ENCODE results near the gene NEDD4L. TPM values are rescaled to one million over a fixed set of nuclear protein-coding genes. Genes with fewer than 3 reads are reported as not detected.

Gene NEDD4L
- total RNA-seq, 1 donor from 2014 or later = 93.9 TPM

- Histone ChIP-seq H3K36me3 (ENCODE audit: insufficient read depth, low read length) (peaks cover 4% of the 10 kb centered on the region), H3K4me1 (ENCODE audit: insufficient read depth, low read length) (peaks cover 8% of the 10 kb centered on the region), H3K4me3 (ENCODE audit: insufficient read depth, low read depth, low read length) (no peak overlapping the region), H3K9me3 (ENCODE audit: insufficient read depth, low read depth, low read length) (no peaks in the 10 kb centered on the region), H3K27ac (ENCODE audit: low read depth, low read length) (no peak overlapping the region), H4K20me1 (ENCODE audit: insufficient read depth, low read length) (peaks cover 49% of the 10 kb centered on the region), H3K79me2 (ENCODE audit: insufficient read depth, low read length) (peaks cover 52% of the 10 kb centered on the region), H3K9ac (ENCODE audit: low read length) (no peak overlapping the region), H3K27me3 (ENCODE audit: insufficient read depth, low read length) (no peaks in the 10 kb centered on the region), H3K4me2 (ENCODE audit: low read length) (no peak overlapping the region), H2AFZ (ENCODE audit: low read depth, low read length) (no peak overlapping the region)
- Mint-ChIP-seq H3K36me3 (ENCODE audit: low read depth, unreplicated experiment) (peaks cover 7% of the 10 kb centered on the region), H3K4me1 (ENCODE audit: low read depth, unreplicated experiment) (peaks cover 44% of the 10 kb centered on the region), H3K9me3 (ENCODE audit: unreplicated experiment) (no peaks in the 10 kb centered on the region), H3K27me3 (ENCODE audit: low read depth, unreplicated experiment) (no peaks in the 10 kb centered on the region), H3K4me3 (ENCODE audit: unreplicated experiment) (no peak overlapping the region), H3K27ac (ENCODE audit: unreplicated experiment) (no peak overlapping the region)
- FAIRE-seq (no peak), DNase-seq (ENCODE audit: low read depth) (no peak)
- no peak for TF ChIP-seq EZH2 (IDR thresholded peaks at IDR 0.05; ENCODE audit: insufficient read depth, low read length)
- no peak for TF ChIP-seq CTCF (IDR thresholded peaks at IDR 0.05; ENCODE audit: insufficient read depth, low read depth, low read length)
Observed at GRCh38 chr18:58258692-58259342, 214.8 kb downstream of the NEDD4L start.

- Mint-ChIP-seq H3K4me3 (ENCODE audit: unreplicated experiment) (no peak overlapping the region), H3K36me3 (ENCODE audit: low read depth, unreplicated experiment) (no peaks in the 10 kb centered on the region), H3K27ac (ENCODE audit: unreplicated experiment) (peak overlapping the region; percentile 62), H3K9me3 (ENCODE audit: unreplicated experiment) (no peaks in the 10 kb centered on the region), H3K4me1 (ENCODE audit: low read depth, unreplicated experiment) (peaks cover 20% of the 10 kb centered on the region), H3K27me3 (ENCODE audit: low read depth, unreplicated experiment) (no peaks in the 10 kb centered on the region)
- Histone ChIP-seq H3K4me1 (ENCODE audit: insufficient read depth, low read length) (peaks cover 21% of the 10 kb centered on the region), H3K27me3 (ENCODE audit: insufficient read depth, low read length) (no peaks in the 10 kb centered on the region), H3K9ac (ENCODE audit: low read length) (peak overlapping the region; percentile 4), H3K4me2 (ENCODE audit: low read length) (peak overlapping the region; percentile 65), H3K79me2 (ENCODE audit: insufficient read depth, low read length) (peaks cover 76% of the 10 kb centered on the region), H2AFZ (ENCODE audit: low read depth, low read length) (no peak overlapping the region), H3K4me3 (ENCODE audit: insufficient read depth, low read depth, low read length) (peak overlapping the region; percentile 25), H3K9me3 (ENCODE audit: insufficient read depth, low read depth, low read length) (no peaks in the 10 kb centered on the region), H4K20me1 (ENCODE audit: insufficient read depth, low read length) (peaks cover 60% of the 10 kb centered on the region), H3K27ac (ENCODE audit: low read depth, low read length) (no peak overlapping the region), H3K36me3 (ENCODE audit: insufficient read depth, low read length) (peaks cover 2% of the 10 kb centered on the region)
- DNase-seq (ENCODE audit: low read depth) = peak; percentile 51
- no peak for TF ChIP-seq EZH2 (IDR thresholded peaks at IDR 0.05; ENCODE audit: insufficient read depth, low read length)
- no peak for TF ChIP-seq CTCF (IDR thresholded peaks at IDR 0.05; ENCODE audit: insufficient read depth, low read depth, low read length)
- FAIRE-seq = no peak
Observed at GRCh38 chr18:58263055-58263957, 219.3 kb downstream of the NEDD4L start.
